GM12872 (cell line): ENCODE results near the gene TWF2.

Source experiments
- CTCF ChIP-seq: IDR thresholded peaks from 3 replicates; pipeline ENCODE4 v1.5.1; 2011; ENCODE audit warnings: low read depth, mild to moderate bottlenecking, low read length, moderate library complexity; ENCODE audit not compliant: insufficient read depth

Gene TWF2

GRCh38 chr3:52238761-52239701, at the start of gene TWF2:
TSS of gene TWF2 (minus strand) at chr3:52239158. CDS start at chr3:52239016, 142 bp downstream.
- TF ChIP-seq CTCF = peak; percentile 51

- no peak for TF ChIP-seq CTCF
Observed at GRCh38 chr3:52288674-52289073, 49.7 kb upstream of the TWF2 start.

- TF ChIP-seq CTCF = no peak
Observed at GRCh38 chr3:52286777-52287110, 47.8 kb upstream of the TWF2 start.

GRCh38 chr3:52283306-52283705, 44.3 kb upstream of the TWF2 start:
- TF ChIP-seq CTCF = no peak

- TF ChIP-seq CTCF = no peak
Observed at GRCh38 chr3:52281981-52282801, 43.2 kb upstream of the TWF2 start.

GRCh38 chr3:52280050-52280461, 41.1 kb upstream of the TWF2 start:
- TF ChIP-seq CTCF = no peak

GRCh38 chr3:52279596-52279995, 40.6 kb upstream of the TWF2 start:
- TF ChIP-seq CTCF = no peak
